Mesenchymal stem cell (in vitro differentiated cells and primary cell): ENCODE data around the gene FKBP14.

Experiments
- DNase-seq: peaks from one replicate; pipeline ENCODE4 v3.0.0-alpha.2; 2013
- H2AFZ ChIP-seq: one replicate; pipeline ENCODE4 v1.6.1; 2013; ENCODE audit warnings: low read depth, mild to moderate bottlenecking, control low read depth, inconsistent platforms, low read length, moderate library complexity
- H2AK5ac ChIP-seq: 2 replicates; pipeline ENCODE4 v1.6.1; 2013; ENCODE audit warnings: low read length, moderate library complexity, mild to moderate bottlenecking, inconsistent platforms; ENCODE audit not compliant: severe bottlenecking
- H2BK120ac ChIP-seq: one replicate; pipeline ENCODE4 v1.6.1; 2013; ENCODE audit warnings: low read depth, mild to moderate bottlenecking, inconsistent platforms, low read length, moderate library complexity
- H2BK12ac ChIP-seq, 2 experiments: one replicate each; pipeline ENCODE4 v1.6.1; 2013; ENCODE audit warnings: inconsistent platforms in 2 of 2, low read length in 2 of 2, mild to moderate bottlenecking in 2 of 2, moderate library complexity in 2 of 2, control low read depth in 1 of 2
- H2BK15ac ChIP-seq: one replicate; pipeline ENCODE4 v1.6.1; 2013; ENCODE audit warnings: mild to moderate bottlenecking, low read depth, inconsistent platforms; ENCODE audit not compliant: poor library complexity, severe bottlenecking
- H2BK5ac ChIP-seq: 2 replicates; pipeline ENCODE4 v1.6.1; 2013; ENCODE audit warnings: low read depth, mild to moderate bottlenecking, low read length, control low read depth, inconsistent platforms; ENCODE audit not compliant: poor library complexity, severe bottlenecking
- H3K14ac ChIP-seq, 2 experiments: one replicate each; pipeline ENCODE4 v1.6.1; 2013; ENCODE audit warnings: inconsistent platforms in 2 of 2, low read length in 2 of 2, control low read depth in 1 of 2, mild to moderate bottlenecking in 1 of 2, moderate library complexity in 1 of 2
- H3K18ac ChIP-seq, 2 experiments: one replicate each; pipeline ENCODE4 v1.6.1; 2013; ENCODE audit warnings: inconsistent platforms in 2 of 2, low read length in 2 of 2, control low read depth in 1 of 2, low read depth in 1 of 2, mild to moderate bottlenecking in 1 of 2
- H3K23ac ChIP-seq, 2 experiments: one replicate each; pipeline ENCODE4 v1.6.1; 2013; ENCODE audit warnings: inconsistent platforms in 2 of 2, low read length in 2 of 2, mild to moderate bottlenecking in 2 of 2, moderate library complexity in 2 of 2, control low read depth in 1 of 2
- H3K27ac ChIP-seq: 2 replicates; pipeline ENCODE4 v1.5.1; 2013; ENCODE audit warnings: mild to moderate bottlenecking, moderate library complexity, low read length, control low read depth, inconsistent platforms; ENCODE audit not compliant: poor library complexity, severe bottlenecking
- H3K27me3 ChIP-seq, 2 experiments: 2 replicates each; pipeline versions ENCODE4 v1.6.1 to v1.7.0; 2013; ENCODE audit warnings: low read length in 2 of 2, mild to moderate bottlenecking in 2 of 2, moderate library complexity in 2 of 2, control low read depth in 1 of 2, inconsistent platforms in 1 of 2; ENCODE audit not compliant: control insufficient read depth in 1 of 2, insufficient read depth in 1 of 2
- H3K36me3 ChIP-seq, 2 experiments: 2 replicates each; pipeline versions ENCODE4 v1.6.1 to v1.7.0; 2013; ENCODE audit warnings: low read length in 2 of 2, control low read depth in 1 of 2, inconsistent platforms in 1 of 2, low read depth in 1 of 2, mild to moderate bottlenecking in 1 of 2; ENCODE audit not compliant: insufficient read depth in 2 of 2, control insufficient read depth in 1 of 2
- H3K4ac ChIP-seq, 2 experiments: one replicate each; pipeline ENCODE4 v1.6.1; 2013; ENCODE audit warnings: inconsistent platforms in 2 of 2, low read length in 2 of 2, mild to moderate bottlenecking in 2 of 2, moderate library complexity in 2 of 2, control low read depth in 1 of 2, low read depth in 1 of 2
- H3K4me1 ChIP-seq: 2 replicates; pipeline ENCODE4 v1.6.1; 2013; ENCODE audit warnings: low read depth, low read length, control low read depth; ENCODE audit not compliant: control insufficient read depth, insufficient read depth
- H3K4me2 ChIP-seq: 2 replicates; pipeline ENCODE4 v1.6.1; 2013; ENCODE audit warnings: low read length, mild to moderate bottlenecking, inconsistent platforms; ENCODE audit not compliant: poor library complexity, severe bottlenecking
- H3K4me3 ChIP-seq, 2 experiments: 2 replicates each; pipeline versions ENCODE4 v1.5.1 to v1.7.0; 2013; ENCODE audit warnings: low read length in 2 of 2, mild to moderate bottlenecking in 2 of 2, control low read depth in 1 of 2, low read depth in 1 of 2; ENCODE audit not compliant: insufficient read depth in 1 of 2
- H3K79me1 ChIP-seq: replicated peaks from 2 replicates; pipeline ENCODE4 v1.6.1; 2013; ENCODE audit warnings: mild to moderate bottlenecking, control low read depth, low read length, inconsistent platforms; ENCODE audit not compliant: poor library complexity, severe bottlenecking
- H3K9ac ChIP-seq: 2 replicates; pipeline ENCODE4 v1.7.0; 2013; ENCODE audit warnings: mild to moderate bottlenecking, low read length, moderate library complexity
- H3K9me3 ChIP-seq: 2 replicates; pipeline ENCODE4 v1.7.0; 2013; ENCODE audit warnings: mild to moderate bottlenecking, low read length; ENCODE audit not compliant: control insufficient read depth
- H4K8ac ChIP-seq: one replicate; pipeline ENCODE4 v1.6.1; 2013; ENCODE audit warnings: inconsistent platforms, mild to moderate bottlenecking, low read length, moderate library complexity
- H4K91ac ChIP-seq: one replicate; pipeline ENCODE4 v1.6.1; 2013; ENCODE audit warnings: mild to moderate bottlenecking, low read length, inconsistent platforms
- WGBS: methylation state at CpG from one replicate; pipeline ENCODE4 v1.1.7; 2013; ENCODE audit warnings: mixed read lengths; 5-methylcytosine and 5-hydroxymethylcytosine counted together

FKBP14 gene

GRCh38 chr7:29995652-29996051 is 30.9 kb downstream of the FKBP14 start:
- H3K4me3 ChIP-seq: no peak overlapping the region
- H3K36me3 ChIP-seq: peaks cover 0 to 2% of the 10 kb centered on the region in 2 experiments
- H3K14ac ChIP-seq: no peak overlapping the region
- H3K9me3 ChIP-seq: peaks cover 16% of the 10 kb centered on the region
- H3K4me1 ChIP-seq: no peaks in the 10 kb centered on the region
- no peak overlapping the region for H2BK12ac ChIP-seq
- no peak for DNase-seq
- no peak overlapping the region for H3K4ac ChIP-seq
- H2BK15ac ChIP-seq: no peak overlapping the region
- no peak overlapping the region for H3K27ac ChIP-seq
- no peak overlapping the region for H4K91ac ChIP-seq
- H2AFZ ChIP-seq: no peak overlapping the region
- no peak overlapping the region for H3K9ac ChIP-seq
- H2AK5ac ChIP-seq: no peak overlapping the region
- peaks cover 7% of the 10 kb centered on the region for H3K79me1 ChIP-seq
- no peak overlapping the region for H2BK120ac ChIP-seq
- no peak overlapping the region for H3K4me2 ChIP-seq
- H4K8ac ChIP-seq: no peak overlapping the region
- H3K27me3 ChIP-seq: no peaks in the 10 kb centered on the region
- no peak overlapping the region for H3K23ac ChIP-seq
- no peak overlapping the region for H3K18ac ChIP-seq
- H2BK5ac ChIP-seq: no peak overlapping the region

GRCh38 chr7:29993140-29993539 is 33.4 kb downstream of the FKBP14 start:
- Histone ChIP-seq H3K79me1 (peaks cover 10% of the 10 kb centered on the region), H3K9ac (no peak overlapping the region), H3K36me3 (peaks cover 0 to 2% of the 10 kb centered on the region in 2 experiments), H3K18ac (no peak overlapping the region), H2BK15ac (no peak overlapping the region), H3K4ac (no peak overlapping the region), H4K91ac (no peak overlapping the region), H3K23ac (no peak overlapping the region), H2BK12ac (no peak overlapping the region), H2BK120ac (no peak overlapping the region), H3K14ac (no peak overlapping the region), H2AK5ac (no peak overlapping the region), H2BK5ac (no peak overlapping the region), H3K27me3 (no peaks in the 10 kb centered on the region), H3K4me1 (peaks cover 6% of the 10 kb centered on the region), H4K8ac (no peak overlapping the region), H3K4me2 (no peak overlapping the region), H3K27ac (no peak overlapping the region), H3K4me3 (no peak overlapping the region), H2AFZ (no peak overlapping the region), H3K9me3 (peaks cover 16% of the 10 kb centered on the region)
- no peak for DNase-seq
- 98% methylated on average over 2 of the region's 4 CpGs for WGBS

DNA sequence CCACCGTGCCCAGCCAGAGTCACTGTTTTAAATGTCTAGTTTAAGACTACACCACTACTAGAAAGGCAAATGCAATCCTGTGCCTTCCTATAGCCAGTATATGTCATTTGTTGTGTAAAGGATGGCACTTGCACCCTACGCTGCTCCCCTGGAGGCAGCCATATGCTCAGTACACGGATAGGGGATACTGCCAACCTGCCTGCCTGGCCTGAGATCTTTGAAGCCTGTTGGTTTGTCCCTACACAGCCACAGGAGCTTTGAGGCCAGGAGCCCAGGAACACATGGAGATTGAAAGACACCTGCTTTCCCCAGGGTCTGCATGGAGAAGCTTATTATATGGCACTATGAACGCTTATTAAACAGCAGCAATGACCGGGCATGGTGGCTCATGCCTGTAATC is 34.6 kb downstream of the FKBP14 start:
- Histone ChIP-seq H3K27me3 (no peaks in the 10 kb centered on the region), H3K4me1 (peaks cover 10% of the 10 kb centered on the region), H3K9ac (no peak overlapping the region), H2AFZ (no peak overlapping the region), H3K27ac (no peak overlapping the region), H3K23ac (no peak overlapping the region), H2AK5ac (no peak overlapping the region), H3K4me3 (no peak overlapping the region), H3K9me3 (peaks cover 16% of the 10 kb centered on the region), H3K4me2 (no peak overlapping the region), H4K91ac (peak overlapping the region; percentile 18), H2BK5ac (no peak overlapping the region), H2BK12ac (no peak overlapping the region), H3K36me3 (peaks cover 0 to 2% of the 10 kb centered on the region in 2 experiments), H3K79me1 (peaks cover 7% of the 10 kb centered on the region), H3K18ac (no peak overlapping the region), H3K14ac (peak overlapping the region in 1 of 2 experiments; percentile 44), H2BK15ac (no peak overlapping the region), H2BK120ac (no peak overlapping the region), H3K4ac (no peak overlapping the region), H4K8ac (no peak overlapping the region)
- DNase-seq: no peak
- 98% methylated on average over 5 of the region's 5 CpGs for WGBS

DNA sequence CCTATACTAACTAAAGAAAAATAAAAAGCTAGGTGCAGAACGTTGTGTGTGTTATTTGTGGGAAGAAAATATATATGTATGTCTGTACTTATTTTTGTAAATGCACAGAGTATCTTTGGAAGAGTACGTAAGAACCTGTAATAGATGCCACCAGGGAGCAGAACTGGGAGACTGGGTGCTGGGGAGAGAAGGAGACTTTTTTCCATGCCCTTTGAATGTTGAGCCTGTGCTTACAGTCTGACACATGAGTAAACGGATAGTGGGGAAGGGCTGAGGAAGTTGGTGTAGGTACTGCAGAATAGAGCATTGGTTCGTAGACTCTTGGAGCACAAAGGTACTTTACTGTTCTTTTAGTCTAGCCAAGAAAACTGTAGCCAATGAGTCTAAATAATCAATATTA is 35.6 kb downstream of the FKBP14 start:
- Histone ChIP-seq H3K4me1 (peaks cover 13% of the 10 kb centered on the region), H4K91ac (no peak overlapping the region), H3K9ac (no peak overlapping the region), H2BK12ac (no peak overlapping the region), H3K4ac (no peak overlapping the region), H2AK5ac (no peak overlapping the region), H3K36me3 (peaks cover 0 to 4% of the 10 kb centered on the region in 2 experiments), H4K8ac (no peak overlapping the region), H3K79me1 (peaks cover 7% of the 10 kb centered on the region), H3K27me3 (no peaks in the 10 kb centered on the region), H3K4me3 (no peak overlapping the region), H2AFZ (no peak overlapping the region), H3K9me3 (peaks cover 10% of the 10 kb centered on the region), H3K27ac (no peak overlapping the region), H3K18ac (no peak overlapping the region), H2BK120ac (no peak overlapping the region), H3K4me2 (no peak overlapping the region), H2BK15ac (no peak overlapping the region), H3K14ac (no peak overlapping the region), H2BK5ac (no peak overlapping the region), H3K23ac (no peak overlapping the region)
- WGBS: 81% methylated on average over 4 of the region's 4 CpGs
- DNase-seq: no peak
